ENCODE measurements around the gene SSC5D. TPM values are rescaled to one million over a fixed set of nuclear protein-coding genes. Genes with fewer than 3 reads are reported as not detected.

The SSC5D gene
- total and polyA plus RNA-seq, 10 donors = 0.61 to 30.6 (median 16.2) TPM

DNA sequence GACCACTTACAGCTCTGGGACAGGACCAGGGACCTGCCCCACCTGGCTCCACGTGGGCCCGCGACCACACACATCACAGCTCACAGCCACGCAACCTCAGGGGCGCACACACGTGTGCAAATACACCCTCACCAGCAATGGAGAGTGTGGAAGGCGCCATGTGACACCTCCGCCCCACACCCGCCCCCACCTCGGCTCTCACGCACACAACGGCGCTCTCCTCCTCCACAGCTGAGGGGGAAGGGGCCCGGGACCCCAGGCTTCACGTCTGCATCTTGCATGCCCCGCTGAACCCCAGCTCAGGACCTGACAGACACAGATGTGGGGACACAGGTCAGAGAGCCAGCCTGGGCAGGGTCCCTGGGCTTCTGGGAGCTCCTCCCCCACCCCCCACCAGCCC lies 38.8 kb upstream of the SSC5D start:
- Histone ChIP-seq H3K27ac (no peak overlapping the region), H3K27me3 (replicated peaks in 1 of 7) (peaks cover 8 to 76% (median 40%) of the 10 kb centered on the region in 7 donors), H3K4me1 (peaks cover 10 to 24% (median 20%) of the 10 kb centered on the region in 6 donors), H3K9me3 (no peaks in the 10 kb centered on the region), H3K36me3 (peaks cover 0 to 9% (median 3%) of the 10 kb centered on the region in 6 donors), H3K4me3 (no peak overlapping the region)
- no peak for DNase-seq
- TF ChIP-seq, protein P1, sequence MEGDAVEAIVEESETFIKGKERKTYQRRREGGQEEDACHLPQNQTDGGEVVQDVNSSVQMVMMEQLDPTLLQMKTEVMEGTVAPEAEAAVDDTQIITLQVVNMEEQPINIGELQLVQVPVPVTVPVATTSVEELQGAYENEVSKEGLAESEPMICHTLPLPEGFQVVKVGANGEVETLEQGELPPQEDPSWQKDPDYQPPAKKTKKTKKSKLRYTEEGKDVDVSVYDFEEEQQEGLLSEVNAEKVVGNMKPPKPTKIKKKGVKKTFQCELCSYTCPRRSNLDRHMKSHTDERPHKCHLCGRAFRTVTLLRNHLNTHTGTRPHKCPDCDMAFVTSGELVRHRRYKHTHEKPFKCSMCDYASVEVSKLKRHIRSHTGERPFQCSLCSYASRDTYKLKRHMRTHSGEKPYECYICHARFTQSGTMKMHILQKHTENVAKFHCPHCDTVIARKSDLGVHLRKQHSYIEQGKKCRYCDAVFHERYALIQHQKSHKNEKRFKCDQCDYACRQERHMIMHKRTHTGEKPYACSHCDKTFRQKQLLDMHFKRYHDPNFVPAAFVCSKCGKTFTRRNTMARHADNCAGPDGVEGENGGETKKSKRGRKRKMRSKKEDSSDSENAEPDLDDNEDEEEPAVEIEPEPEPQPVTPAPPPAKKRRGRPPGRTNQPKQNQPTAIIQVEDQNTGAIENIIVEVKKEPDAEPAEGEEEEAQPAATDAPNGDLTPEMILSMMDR (IDR thresholded peaks at IDR 0.05 in 8 of 11, conservative IDR thresholded peaks at IDR 0.05 in 3 of 11) = no peak
- intact Hi-C loops (cut with DNase I; ENCODE audit: low total_unique reads) = no loop called here
- 37 to 46% (median 39%) methylated on average over 6 to 16 of the region's 16 CpGs for WGBS, 5 donors

DNA sequence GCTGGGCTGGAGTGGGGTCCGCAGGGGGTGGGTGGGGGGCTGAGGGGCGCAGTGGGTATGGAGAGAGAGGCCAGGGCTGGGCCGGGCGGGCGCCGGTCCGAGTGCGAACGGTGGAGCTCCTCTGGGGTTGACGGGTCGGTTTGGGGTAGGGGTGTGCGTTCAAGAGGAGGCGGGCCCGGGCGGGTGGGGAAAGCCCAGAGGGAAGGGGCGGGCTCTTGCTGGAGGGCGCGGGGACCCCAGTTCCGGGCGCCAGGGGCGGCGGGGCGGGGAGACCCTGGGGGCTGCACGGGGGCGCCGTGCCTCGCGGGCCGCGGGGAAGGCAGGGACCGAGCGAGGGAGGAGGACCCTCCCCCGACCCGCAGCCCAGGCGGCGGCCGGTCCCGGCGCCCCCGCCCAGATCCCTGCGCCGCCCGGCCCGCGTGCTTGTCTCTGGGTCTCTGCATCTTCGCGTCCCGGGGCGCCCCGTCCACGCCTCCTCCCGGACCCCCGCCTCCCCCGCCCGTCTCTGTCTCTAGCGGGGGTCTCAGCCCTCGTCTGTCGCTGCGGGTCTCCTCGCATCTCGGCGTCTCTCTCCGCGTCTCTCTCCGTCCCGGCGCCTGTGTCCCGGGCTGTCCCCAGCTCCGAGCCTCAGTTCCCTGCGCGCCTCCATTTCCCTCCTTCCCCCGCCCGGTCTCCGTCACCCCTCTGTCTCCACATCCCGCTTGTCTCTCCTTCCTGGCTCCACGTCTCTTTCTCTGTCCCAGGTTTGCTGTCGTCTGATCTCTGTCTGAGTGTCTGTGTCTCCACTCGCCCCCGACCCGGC lies 36.9 kb upstream of the SSC5D start:
- intact Hi-C loops (cut with DNase I; ENCODE audit: low total_unique reads) = no loop called here
- TF ChIP-seq POLR2A (IDR thresholded peaks at IDR 0.05) (no peak), POLR2AphosphoS5 (IDR thresholded peaks at IDR 0.05) (no peak)
- TF ChIP-seq, protein P1 (IDR thresholded peaks at IDR 0.05 in 8 of 11, conservative IDR thresholded peaks at IDR 0.05 in 3 of 11) = no peak
- H3K36me3 ChIP-seq = peaks cover 0 to 28% (median 8%) of the 10 kb centered on the region in 6 donors
- peaks cover 10 to 24% (median 20%) of the 10 kb centered on the region in 6 donors for H3K4me1 ChIP-seq
- no peak overlapping the region for H3K27ac ChIP-seq
- whole genome bisulfite sequencing, 5 donors = 2 to 3% (median 2%) methylated on average over 34 to 80 of the region's 80 CpGs
- no peaks in the 10 kb centered on the region for H3K9me3 ChIP-seq
- no peak for DNase-seq
- peak overlapping the region in 5 of 8 donors; percentile 1 to 57 (median 21) for H3K4me3 ChIP-seq
- H3K27me3 ChIP-seq (replicated peaks in 1 of 7) = peaks cover 8 to 57% (median 29%) of the 10 kb centered on the region in 7 donors

DNA sequence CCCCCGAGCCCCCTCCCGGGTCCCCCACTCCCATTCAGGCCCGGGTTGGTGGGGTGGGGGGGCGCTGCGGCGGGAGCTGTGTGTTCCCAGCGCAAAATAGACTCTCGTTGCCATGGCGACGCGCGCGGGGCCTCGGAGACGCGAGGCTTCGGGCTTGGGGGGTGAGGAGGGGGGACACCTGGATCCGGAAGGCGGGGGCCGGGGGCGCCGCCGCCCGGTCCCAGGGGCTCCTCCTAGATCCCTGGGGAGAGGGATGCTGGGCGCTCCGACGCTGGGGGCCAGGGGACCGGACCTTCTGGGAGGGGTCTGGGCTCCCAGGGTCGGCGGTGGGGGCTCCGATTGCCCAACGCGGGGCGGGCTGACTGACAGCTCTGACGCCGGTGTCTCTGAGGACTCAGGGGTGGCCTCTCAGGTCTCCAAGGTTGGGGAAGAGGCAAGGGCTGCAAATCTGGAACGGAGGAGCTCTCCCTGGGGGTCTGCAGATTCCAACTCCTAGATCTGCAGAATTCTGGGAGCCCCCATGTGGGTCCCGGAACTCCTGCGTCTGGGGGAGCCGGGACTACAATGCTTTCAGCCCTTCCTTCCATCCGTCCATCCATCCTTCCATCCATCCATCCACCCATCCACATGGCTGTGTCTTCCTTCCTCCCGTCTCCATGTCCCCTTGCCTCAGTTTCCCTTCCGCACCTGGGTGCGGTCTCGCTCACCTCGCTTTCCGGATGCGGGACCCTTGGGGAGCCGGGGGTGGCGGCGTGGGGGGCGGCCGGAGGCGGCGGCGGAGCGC lies 36.1 kb upstream of the SSC5D start:
- no peaks in the 10 kb centered on the region for H3K9me3 ChIP-seq
- H3K4me1 ChIP-seq = peaks cover 10 to 24% (median 20%) of the 10 kb centered on the region in 6 donors
- no peak for TF ChIP-seq POLR2AphosphoS5 (IDR thresholded peaks at IDR 0.05)
- TF ChIP-seq, protein P1 (IDR thresholded peaks at IDR 0.05 in 8 of 11, conservative IDR thresholded peaks at IDR 0.05 in 3 of 11) = no peak
- TF ChIP-seq POLR2A (IDR thresholded peaks at IDR 0.05) = no peak
- no peak for DNase-seq
- H3K27ac ChIP-seq = no peak overlapping the region
- WGBS, 5 donors = 2 to 7% (median 5%) methylated on average over 43 to 57 of the region's 57 CpGs
- intact Hi-C loops (cut with DNase I; ENCODE audit: low total_unique reads) = no loop called here
- H3K4me3 ChIP-seq = peak overlapping the region in 5 of 8 donors; percentile 1 to 57 (median 21)
- peaks cover 0 to 31% (median 9%) of the 10 kb centered on the region in 6 donors for H3K36me3 ChIP-seq
- H3K27me3 ChIP-seq (replicated peaks in 1 of 7) = peaks cover 8 to 49% (median 29%) of the 10 kb centered on the region in 7 donors

All from spleen (tissue), 11 donors.